Measurements from ENCODE around the gene RPL37. TPM values are rescaled to one million over a fixed set of nuclear protein-coding genes. Genes with fewer than 3 reads are reported as not detected.

RPL37 gene
- total and polyA plus RNA-seq, 2 donors (not counting 3 experiments of a cell fraction or from before 2014, with no cell fraction given), result 259 to 1,348 TPM

- no peak overlapping the region for H3K4me2 ChIP-seq (ENCODE audit: insufficient read depth, low read length)
- FAIRE-seq, result no peak
- TF ChIP-seq, protein P1, sequence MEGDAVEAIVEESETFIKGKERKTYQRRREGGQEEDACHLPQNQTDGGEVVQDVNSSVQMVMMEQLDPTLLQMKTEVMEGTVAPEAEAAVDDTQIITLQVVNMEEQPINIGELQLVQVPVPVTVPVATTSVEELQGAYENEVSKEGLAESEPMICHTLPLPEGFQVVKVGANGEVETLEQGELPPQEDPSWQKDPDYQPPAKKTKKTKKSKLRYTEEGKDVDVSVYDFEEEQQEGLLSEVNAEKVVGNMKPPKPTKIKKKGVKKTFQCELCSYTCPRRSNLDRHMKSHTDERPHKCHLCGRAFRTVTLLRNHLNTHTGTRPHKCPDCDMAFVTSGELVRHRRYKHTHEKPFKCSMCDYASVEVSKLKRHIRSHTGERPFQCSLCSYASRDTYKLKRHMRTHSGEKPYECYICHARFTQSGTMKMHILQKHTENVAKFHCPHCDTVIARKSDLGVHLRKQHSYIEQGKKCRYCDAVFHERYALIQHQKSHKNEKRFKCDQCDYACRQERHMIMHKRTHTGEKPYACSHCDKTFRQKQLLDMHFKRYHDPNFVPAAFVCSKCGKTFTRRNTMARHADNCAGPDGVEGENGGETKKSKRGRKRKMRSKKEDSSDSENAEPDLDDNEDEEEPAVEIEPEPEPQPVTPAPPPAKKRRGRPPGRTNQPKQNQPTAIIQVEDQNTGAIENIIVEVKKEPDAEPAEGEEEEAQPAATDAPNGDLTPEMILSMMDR (IDR thresholded peaks at IDR 0.05; ENCODE audit: extremely low read depth in 1 of 2, insufficient read depth in 1 of 2, low read depth in 1 of 2, low read length in 2 of 2), result no peak
- no peak for TF ChIP-seq FOS (IDR thresholded peaks at IDR 0.05; ENCODE audit: borderline replicate concordance, insufficient read depth, low read length)
- TF ChIP-seq MYC (IDR thresholded peaks at IDR 0.05; ENCODE audit: low read depth, low read length), result no peak
- TF ChIP-seq JUN (IDR thresholded peaks at IDR 0.05; ENCODE audit: borderline replicate concordance, insufficient read depth, insufficient read length, low read depth), result no peak
- no peak for TF ChIP-seq EZH2 (IDR thresholded peaks at IDR 0.05; ENCODE audit: borderline replicate concordance, low read depth, low read length, severe bottlenecking)
- TF ChIP-seq POLR2AphosphoS5 (IDR thresholded peaks at IDR 0.05; ENCODE audit: insufficient read depth, low read depth, low read length), result no peak
- TF ChIP-seq GATA2 (IDR thresholded peaks at IDR 0.05; ENCODE audit: insufficient read depth, insufficient read length, low read depth, low read length), result no peak
- peaks cover 0 to 11% of the 10 kb centered on the region in 2 experiments for H3K36me3 ChIP-seq (ENCODE audit: control insufficient read depth in 2 of 2, extremely low read depth in 1 of 2, insufficient read depth in 2 of 2, low read length in 2 of 2)
- no peaks in the 10 kb centered on the region for H3K9me3 ChIP-seq (replicated peaks; ENCODE audit: control insufficient read depth, insufficient read depth, low read length)
- no peaks in the 10 kb centered on the region for H3K27me3 ChIP-seq (ENCODE audit: control insufficient read depth in 2 of 2, insufficient read depth in 2 of 2, low read length in 2 of 2)
- intact Hi-C loops (cut with micrococcal nuclease), result no loop called here
- BruUV-seq (replicated peaks), result no TSS peak
- no peaks in the 10 kb centered on the region for H3K9me1 ChIP-seq (replicated peaks; ENCODE audit: control insufficient read depth, extremely low read depth, insufficient read depth, low read length)
- no peak overlapping the region for H2AFZ ChIP-seq (ENCODE audit: low read depth, low read length)
- DNase-seq (ENCODE audit: low read depth, low spot score), result no peak
- H3K9ac ChIP-seq (replicated peaks; ENCODE audit: extremely low read depth, insufficient read depth, low read length), result no peak overlapping the region
- ChIA-PET POLR2A (no interaction called here), CTCF (interaction anchor here (1.0 kb wide), 1 partner anchor 51 kb away, joined by 3 read pairs; no protein-coding TSS in a partner anchor)
- H4K20me1 ChIP-seq (replicated peaks; ENCODE audit: control insufficient read depth, extremely low read depth, insufficient read depth, low read length), result no peaks in the 10 kb centered on the region
- no peak overlapping the region for H3K4me3 ChIP-seq (replicated peaks in 1 of 3; ENCODE audit: insufficient read depth in 1 of 3, low read depth in 1 of 3, low read length in 3 of 3)
- H3K27ac ChIP-seq (ENCODE audit: insufficient read depth, low read depth, low read length), result no peak overlapping the region
- peaks cover 6% of the 10 kb centered on the region for H3K79me2 ChIP-seq (ENCODE audit: control insufficient read depth, insufficient read depth, low read length)
- dilution Hi-C loops (cut with MboI; ENCODE audit: extremely low pct_ligation_motif_present, low sequenced_read_pairs), result no loop called here
- no peaks in the 10 kb centered on the region for H3K4me1 ChIP-seq (ENCODE audit: control insufficient read depth, extremely low read depth, insufficient read depth, low read length)
Observed at GRCh38 chr5:40853632-40854192, 18.7 kb upstream of the RPL37 start.
